Osteocyte (in vitro differentiated cells): ENCODE measurements around the gene SMYD3. TPM values are rescaled to one million over a fixed set of nuclear protein-coding genes. Genes with fewer than 3 reads are reported as not detected.

Source experiments
- DNase-seq: peaks from one replicate; pipeline ENCODE4 v3.0.0; 2021; ENCODE audit warnings: mixed read lengths; ENCODE audit not compliant: unreplicated experiment; ENCODE audit errors: extremely low spot score
- H3K27ac Mint-ChIP-seq: one replicate; pipeline ENCODE4 v1.8.0; 2021; ENCODE audit warnings: mild to moderate bottlenecking, mixed read lengths; ENCODE audit not compliant: unreplicated experiment
- H3K27me3 Mint-ChIP-seq: one replicate; pipeline ENCODE4 v1.8.0; 2021; ENCODE audit warnings: mixed read lengths; ENCODE audit not compliant: unreplicated experiment
- H3K36me3 Mint-ChIP-seq: one replicate; pipeline ENCODE4 v1.8.0; 2021; ENCODE audit warnings: mixed read lengths; ENCODE audit not compliant: unreplicated experiment
- H3K4me1 Mint-ChIP-seq: one replicate; pipeline ENCODE4 v1.8.0; 2021; ENCODE audit warnings: mixed read lengths; ENCODE audit not compliant: unreplicated experiment
- H3K4me3 Mint-ChIP-seq: one replicate; pipeline ENCODE4 v1.8.0; 2021; ENCODE audit warnings: mild to moderate bottlenecking, moderate library complexity, mixed read lengths; ENCODE audit not compliant: unreplicated experiment
- H3K9me3 Mint-ChIP-seq: one replicate; pipeline ENCODE4 v1.8.0; 2021; ENCODE audit warnings: mixed read lengths; ENCODE audit not compliant: unreplicated experiment
- CTCF ChIP-seq: fragments of 200-600 bp; sonication (generic); IDR thresholded peaks from 2 replicates; pipeline ENCODE4 v1.5.0; 2021; ENCODE audit warnings: antibody characterized with exemption, mild to moderate bottlenecking, moderate library complexity
- total RNA-seq: library from RNA; stranded (reverse); gene quantifications from 2 replicates; pipeline ENCODE4 v1.2.1, GENCODE V29; 2021

The SMYD3 gene
- total RNA-seq, 1 donor from 2014 or later: 22.3 TPM

DNA sequence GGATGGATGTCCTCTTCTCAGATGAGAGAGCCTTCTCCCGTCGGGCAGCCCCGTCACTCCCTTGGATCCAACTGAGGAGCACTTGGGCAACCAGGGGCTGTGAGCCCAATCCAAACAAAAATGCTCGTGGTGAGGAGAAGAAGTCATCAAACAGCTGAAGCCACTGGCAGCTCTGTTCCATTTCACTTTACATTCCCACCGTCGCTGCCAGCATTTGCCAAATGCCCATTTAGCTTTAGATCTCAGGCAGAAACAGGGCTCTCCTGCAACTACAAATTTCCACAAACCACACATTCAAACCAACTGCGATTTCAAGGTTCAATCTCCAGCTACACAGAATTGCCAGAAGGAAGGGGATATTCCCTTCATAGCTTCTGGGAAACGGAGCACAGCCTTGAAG lies 634.6 kb downstream of the SMYD3 start:
- no peak for DNase-seq
- no peaks in the 10 kb centered on the region for H3K36me3 Mint-ChIP-seq
- no peak overlapping the region for H3K27ac Mint-ChIP-seq
- H3K4me3 Mint-ChIP-seq: no peak overlapping the region
- H3K9me3 Mint-ChIP-seq: no peaks in the 10 kb centered on the region
- H3K27me3 Mint-ChIP-seq: no peaks in the 10 kb centered on the region
- H3K4me1 Mint-ChIP-seq: peaks cover 33% of the 10 kb centered on the region
- no peak for TF ChIP-seq CTCF

DNA sequence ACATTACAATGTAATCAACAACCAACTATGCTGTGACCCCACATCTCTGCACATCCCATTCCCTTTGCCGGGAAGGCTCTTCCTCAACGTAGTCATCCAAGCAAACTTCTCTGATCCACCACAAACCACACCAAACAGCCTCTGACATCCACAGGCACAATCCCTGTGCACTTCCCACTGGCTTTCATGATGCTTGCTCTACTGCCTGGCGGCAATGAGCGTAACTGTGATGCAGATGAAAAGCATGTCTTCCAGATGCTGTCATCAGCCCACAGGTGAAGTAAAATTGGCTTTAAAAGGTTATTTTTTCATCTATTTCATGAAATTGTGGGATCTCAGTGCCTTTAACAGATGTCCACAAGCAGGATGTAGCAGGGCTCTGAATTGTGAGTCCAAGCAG lies 635.2 kb downstream of the SMYD3 start:
- no peak for TF ChIP-seq CTCF
- peaks cover 33% of the 10 kb centered on the region for H3K4me1 Mint-ChIP-seq
- H3K9me3 Mint-ChIP-seq: no peaks in the 10 kb centered on the region
- H3K27me3 Mint-ChIP-seq: no peaks in the 10 kb centered on the region
- no peak overlapping the region for H3K4me3 Mint-ChIP-seq
- H3K27ac Mint-ChIP-seq: no peak overlapping the region
- no peaks in the 10 kb centered on the region for H3K36me3 Mint-ChIP-seq
- no peak for DNase-seq

DNA sequence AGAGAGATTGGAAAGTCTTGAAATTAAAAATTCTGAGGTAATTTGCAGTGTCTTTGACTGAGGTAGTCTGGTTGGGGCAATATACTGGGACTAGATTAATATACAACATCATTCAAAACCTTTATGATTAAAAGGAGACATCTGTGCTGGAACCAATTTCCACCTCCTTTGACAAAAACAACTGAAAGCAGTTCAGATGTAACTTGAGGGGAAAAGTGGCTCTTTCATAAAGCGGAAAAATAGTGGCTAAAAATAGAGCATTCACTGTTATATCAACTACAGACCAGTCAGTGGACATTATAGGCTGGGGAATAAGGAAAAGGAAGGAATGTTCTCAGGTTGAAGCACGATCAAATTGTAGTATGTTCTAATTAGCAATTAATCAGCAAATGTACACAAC lies 635.9 kb downstream of the SMYD3 start:
- no peak for TF ChIP-seq CTCF
- Mint-ChIP-seq H3K27ac (no peak overlapping the region), H3K4me3 (no peak overlapping the region), H3K4me1 (peaks cover 33% of the 10 kb centered on the region), H3K27me3 (no peaks in the 10 kb centered on the region), H3K36me3 (no peaks in the 10 kb centered on the region), H3K9me3 (no peaks in the 10 kb centered on the region)
- DNase-seq: no peak

GRCh38 chr1:245870698-245871097 lies 636.4 kb downstream of the SMYD3 start:
- H3K4me3 Mint-ChIP-seq: no peak overlapping the region
- no peaks in the 10 kb centered on the region for H3K27me3 Mint-ChIP-seq
- no peak for TF ChIP-seq CTCF
- no peaks in the 10 kb centered on the region for H3K9me3 Mint-ChIP-seq
- H3K27ac Mint-ChIP-seq: no peak overlapping the region
- peaks cover 28% of the 10 kb centered on the region for H3K4me1 Mint-ChIP-seq
- H3K36me3 Mint-ChIP-seq: no peaks in the 10 kb centered on the region
- DNase-seq: no peak

DNA sequence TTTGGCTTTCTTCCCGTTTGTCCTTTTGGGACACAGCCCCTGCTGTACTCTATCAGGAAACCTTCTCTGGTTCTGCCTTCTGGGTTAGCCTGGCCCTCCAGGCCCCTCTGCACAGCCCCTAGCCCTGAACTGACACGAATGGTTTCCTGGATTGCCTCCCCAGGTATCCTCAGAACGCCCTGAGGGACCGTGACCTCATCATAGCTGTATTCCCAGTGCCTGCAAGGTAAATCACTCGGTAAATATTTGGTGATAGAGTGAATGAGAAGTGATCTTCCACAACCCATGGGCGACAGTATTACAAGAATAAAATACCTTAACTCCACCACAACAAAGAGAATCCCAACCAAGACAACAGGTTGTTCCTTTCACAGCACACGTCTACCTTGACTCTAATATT lies 637.2 kb downstream of the SMYD3 start:
- no peak overlapping the region for H3K27ac Mint-ChIP-seq
- H3K9me3 Mint-ChIP-seq: no peaks in the 10 kb centered on the region
- no peak overlapping the region for H3K4me3 Mint-ChIP-seq
- TF ChIP-seq CTCF: no peak
- no peaks in the 10 kb centered on the region for H3K27me3 Mint-ChIP-seq
- H3K4me1 Mint-ChIP-seq: peaks cover 20% of the 10 kb centered on the region
- no peak for DNase-seq
- H3K36me3 Mint-ChIP-seq: no peaks in the 10 kb centered on the region
